GM12801 (cell line): ENCODE results near the gene TAOK1.

Source experiments
- TF ChIP-seq, protein P1 (sequence below): IDR thresholded peaks from one replicate; pipeline ENCODE4 v1.5.1; 2011; ENCODE audit warnings: control low read depth; ENCODE audit not compliant: insufficient read length; ENCODE audit errors: extremely low read depth

TAOK1 gene

GRCh38 chr17:29549177-29549923, 159.2 kb downstream of the TAOK1 start:
- TF ChIP-seq, protein P1, sequence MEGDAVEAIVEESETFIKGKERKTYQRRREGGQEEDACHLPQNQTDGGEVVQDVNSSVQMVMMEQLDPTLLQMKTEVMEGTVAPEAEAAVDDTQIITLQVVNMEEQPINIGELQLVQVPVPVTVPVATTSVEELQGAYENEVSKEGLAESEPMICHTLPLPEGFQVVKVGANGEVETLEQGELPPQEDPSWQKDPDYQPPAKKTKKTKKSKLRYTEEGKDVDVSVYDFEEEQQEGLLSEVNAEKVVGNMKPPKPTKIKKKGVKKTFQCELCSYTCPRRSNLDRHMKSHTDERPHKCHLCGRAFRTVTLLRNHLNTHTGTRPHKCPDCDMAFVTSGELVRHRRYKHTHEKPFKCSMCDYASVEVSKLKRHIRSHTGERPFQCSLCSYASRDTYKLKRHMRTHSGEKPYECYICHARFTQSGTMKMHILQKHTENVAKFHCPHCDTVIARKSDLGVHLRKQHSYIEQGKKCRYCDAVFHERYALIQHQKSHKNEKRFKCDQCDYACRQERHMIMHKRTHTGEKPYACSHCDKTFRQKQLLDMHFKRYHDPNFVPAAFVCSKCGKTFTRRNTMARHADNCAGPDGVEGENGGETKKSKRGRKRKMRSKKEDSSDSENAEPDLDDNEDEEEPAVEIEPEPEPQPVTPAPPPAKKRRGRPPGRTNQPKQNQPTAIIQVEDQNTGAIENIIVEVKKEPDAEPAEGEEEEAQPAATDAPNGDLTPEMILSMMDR: no peak

- TF ChIP-seq, protein P1: no peak
Measured at GRCh38 chr17:29555840-29556239, 165.7 kb downstream of the TAOK1 start.

DNA sequence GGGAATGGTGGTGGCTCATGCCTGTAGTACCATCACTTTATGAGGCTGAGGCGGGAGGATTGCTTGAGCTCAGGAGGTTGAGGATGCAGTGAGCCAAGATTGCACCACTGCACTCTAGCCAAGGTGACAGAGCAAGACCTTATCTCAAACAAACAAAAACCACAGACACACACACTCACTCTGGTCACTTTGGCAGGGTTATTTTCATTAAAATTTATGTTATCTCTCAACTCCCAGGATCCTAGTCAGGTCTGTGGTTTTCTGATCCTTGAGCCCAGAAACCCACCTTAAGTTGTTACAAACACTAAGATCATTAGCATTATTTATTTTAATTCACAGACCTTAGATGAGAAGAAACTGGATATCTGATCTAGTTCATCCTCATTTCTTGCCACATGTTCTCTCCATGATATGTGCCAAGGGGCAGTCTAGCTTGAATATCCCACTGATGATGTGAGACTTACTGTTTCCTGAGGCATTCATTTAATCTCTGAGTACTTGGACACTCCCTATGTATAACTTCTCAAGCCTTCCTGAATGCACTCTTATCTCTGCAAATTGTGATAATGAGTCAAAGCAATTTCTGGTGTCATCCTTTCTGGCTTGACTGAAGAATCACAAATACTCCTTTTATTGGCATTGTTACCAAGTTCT, 167.0 kb downstream of the TAOK1 start:
- TF ChIP-seq, protein P1: no peak

GRCh38 chr17:29557739-29558116, 167.6 kb downstream of the TAOK1 start:
- TF ChIP-seq, protein P1: no peak

DNA sequence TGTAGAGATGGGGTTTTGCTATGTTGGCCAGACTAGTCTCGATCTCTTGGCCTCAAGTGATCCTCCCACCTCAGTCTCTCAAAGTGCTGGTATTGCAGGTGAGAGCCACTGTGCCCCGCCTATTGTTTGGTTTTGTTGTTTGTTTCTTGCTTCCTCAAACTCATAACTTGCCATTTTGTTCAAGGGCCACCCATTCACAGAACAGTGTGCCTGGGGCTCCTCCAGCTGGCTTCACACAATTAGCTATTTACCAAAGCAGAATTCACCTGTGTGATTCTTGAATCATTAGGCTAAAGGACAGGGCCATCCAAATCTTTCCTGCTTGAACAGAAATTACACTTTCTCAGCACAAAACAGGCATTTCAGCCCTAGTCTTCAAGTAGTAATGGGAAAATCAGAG, 169.5 kb downstream of the TAOK1 start:
- TF ChIP-seq, protein P1: no peak

DNA sequence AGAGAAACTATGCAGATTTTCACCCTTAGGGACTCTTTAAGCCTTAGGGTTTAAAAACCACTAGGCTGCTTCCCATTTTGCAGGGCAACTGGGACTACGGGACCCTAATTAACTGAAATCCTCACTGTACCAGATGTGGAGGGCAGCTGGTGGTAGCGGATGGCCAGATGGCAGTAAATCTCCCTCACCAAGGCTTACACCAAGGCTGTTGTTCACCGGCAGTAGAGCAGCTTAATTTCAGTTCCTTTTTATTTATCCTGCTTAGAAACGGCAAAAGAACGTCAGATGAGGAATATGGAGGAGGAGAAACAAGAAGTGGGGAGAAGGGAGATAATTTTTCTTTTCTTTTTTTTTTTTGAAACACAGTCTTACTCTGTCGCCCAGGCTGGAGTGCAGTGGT, 170.2 kb downstream of the TAOK1 start:
- TF ChIP-seq, protein P1: no peak

DNA sequence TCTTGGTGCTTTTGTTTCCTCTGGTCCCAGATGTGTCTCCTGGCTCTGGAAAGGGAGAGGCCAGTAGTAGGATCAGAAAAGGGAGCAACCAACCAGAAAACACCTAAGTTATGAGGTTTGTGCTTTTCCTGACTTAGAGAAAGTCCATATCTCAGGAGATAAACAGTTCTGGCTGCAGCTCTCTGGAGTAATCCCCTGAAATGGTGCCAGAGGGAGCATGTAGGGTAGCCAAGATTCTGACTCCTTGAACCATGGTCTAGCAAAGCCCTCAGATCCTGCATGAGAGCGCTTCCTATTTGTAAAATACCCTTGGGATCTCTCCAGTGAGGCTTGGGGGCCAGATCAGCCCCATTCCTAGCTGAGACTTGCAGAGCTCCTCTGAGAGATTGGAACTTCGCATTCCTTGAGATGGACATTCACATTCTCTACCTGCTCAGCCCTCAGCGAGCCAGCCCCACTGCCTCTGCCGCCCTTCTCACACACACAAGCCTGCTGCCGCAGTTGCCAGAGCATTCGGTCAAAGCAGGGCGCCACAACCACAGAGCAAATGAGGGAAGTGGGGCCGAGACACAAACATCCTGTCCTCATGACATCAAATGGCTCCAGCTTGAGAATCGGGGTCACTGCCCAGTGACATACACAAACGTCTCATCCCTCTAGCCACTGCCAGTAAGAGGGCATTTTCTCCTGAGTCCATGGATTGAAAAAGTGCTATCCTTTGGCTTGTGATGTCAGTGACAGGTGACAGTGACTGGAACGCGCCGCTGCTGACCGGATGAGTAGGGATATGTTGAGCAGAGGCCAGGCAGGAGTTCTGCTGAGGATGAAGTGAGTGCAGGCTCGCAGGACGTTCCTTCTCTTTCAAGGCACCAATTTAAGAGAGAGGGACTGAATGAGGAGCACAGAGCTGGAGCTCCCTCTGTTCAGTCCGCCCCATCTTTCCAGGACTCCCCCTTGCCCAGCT, 171.7 kb downstream of the TAOK1 start:
- TF ChIP-seq, protein P1: no peak
